Stimulated activated CD8-positive, alpha-beta memory T cell treated with anti-CD3 and anti-CD28 coated beads, Interleukin-12 subunit alpha, Interleukin-12 subunit beta, amount 100 ng/mL, for 24 hours (primary cell): ENCODE data around the gene FGFR2.

Source experiments
- DNase-seq: peaks from one replicate; pipeline ENCODE4 v3.0.0-alpha.2; 2020; ENCODE audit errors: extremely low read depth

The FGFR2 gene

DNA sequence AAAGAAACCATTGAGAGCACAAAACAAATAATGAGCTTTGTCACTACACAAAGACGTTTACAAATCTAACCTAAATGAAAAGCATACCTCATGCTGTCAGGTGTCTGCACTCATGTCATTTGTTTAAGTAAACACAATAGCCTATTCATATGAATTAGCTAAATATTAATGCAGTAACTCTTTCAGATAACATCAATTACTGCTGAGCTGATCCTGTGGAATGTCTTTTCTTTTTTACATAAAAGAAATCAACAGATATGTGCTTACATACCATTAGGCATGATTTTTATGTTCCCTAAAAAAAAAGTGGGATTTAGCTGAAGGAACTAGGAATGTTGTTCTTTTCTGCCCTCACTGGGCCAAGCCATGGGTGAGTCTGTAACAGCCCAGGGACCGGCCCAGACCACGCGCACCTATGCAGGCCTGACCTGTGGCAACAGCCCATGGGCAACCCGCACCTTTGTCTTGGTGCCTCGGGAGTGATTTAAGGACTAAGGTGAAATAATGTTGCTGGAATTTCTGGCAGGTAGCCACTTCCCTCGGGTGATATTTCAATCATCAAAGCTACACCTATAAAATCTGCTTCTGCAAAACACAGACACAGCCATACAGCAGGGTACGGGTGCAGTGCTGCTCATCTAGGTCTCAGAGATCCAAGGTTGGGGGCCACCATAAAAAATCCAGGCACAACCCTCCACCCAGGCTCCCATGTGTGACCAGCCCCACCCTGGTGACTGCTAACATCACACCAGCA lies 44.6 kb downstream of the FGFR2 start:
- no peak for DNase-seq

GRCh38 chr10:121552746-121553145 lies 45.5 kb downstream of the FGFR2 start:
- no peak for DNase-seq

DNA sequence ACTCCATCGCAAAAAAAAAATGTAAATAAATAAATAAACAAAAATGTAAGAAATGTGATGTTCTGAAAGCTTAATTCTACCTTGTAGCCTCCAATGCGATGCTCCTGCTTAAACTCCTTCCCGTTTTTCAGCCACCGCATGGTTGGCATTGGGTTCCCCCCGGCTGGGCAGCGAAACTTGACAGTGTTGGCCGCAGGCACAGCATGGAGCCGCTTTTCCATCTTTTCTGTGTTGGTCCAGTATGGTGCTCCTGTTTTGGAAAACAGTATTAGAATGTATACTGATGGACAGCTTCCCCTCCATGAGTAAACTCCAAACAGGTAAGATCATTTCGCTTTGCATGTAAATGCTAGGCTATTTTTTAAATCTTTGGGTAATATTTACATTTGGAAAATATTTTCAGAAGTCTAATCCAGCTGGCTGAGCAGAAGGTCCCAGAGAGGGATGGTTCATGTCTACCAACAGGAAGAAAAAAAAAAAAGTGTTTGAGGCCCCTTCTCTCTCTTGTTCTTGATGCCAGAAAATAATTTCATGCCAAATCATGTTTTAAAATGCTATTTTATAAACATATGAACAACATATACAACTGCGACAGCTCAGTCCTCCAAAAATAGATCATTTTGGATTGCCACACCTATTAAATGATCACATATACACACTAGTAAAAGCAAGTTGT lies 46.9 kb downstream of the FGFR2 start:
- DNase-seq, result no peak

DNA sequence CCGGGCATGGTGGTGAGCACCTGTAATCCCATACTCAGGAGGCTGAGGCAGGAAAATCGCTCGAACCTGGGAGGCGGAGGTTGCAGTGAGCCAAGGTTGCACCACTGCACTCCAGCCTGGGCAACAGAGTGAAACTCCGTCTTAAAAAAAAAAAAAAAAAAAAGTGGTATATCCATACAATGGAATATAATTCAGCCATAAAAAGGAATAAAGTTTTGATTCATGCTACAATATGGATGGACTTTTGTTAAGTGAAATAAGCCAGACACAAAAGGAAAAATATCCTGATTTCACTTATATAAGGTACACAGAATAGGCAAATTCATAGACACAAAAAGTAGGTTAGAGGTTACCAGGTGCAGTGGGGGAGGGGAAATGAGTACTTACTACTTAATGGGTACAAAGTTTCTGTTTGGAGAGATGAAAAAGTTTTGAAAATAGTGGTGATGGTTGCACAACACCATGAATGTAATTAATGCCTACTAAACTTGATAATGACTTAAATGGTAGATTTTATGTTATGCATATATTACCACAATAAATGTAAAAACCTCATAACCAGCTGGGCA lies 53.9 kb downstream of the FGFR2 start:
- DNase-seq, result no peak

- no peak for DNase-seq
Measured at GRCh38 chr10:121543545-121543944, 54.7 kb downstream of the FGFR2 start.

DNA sequence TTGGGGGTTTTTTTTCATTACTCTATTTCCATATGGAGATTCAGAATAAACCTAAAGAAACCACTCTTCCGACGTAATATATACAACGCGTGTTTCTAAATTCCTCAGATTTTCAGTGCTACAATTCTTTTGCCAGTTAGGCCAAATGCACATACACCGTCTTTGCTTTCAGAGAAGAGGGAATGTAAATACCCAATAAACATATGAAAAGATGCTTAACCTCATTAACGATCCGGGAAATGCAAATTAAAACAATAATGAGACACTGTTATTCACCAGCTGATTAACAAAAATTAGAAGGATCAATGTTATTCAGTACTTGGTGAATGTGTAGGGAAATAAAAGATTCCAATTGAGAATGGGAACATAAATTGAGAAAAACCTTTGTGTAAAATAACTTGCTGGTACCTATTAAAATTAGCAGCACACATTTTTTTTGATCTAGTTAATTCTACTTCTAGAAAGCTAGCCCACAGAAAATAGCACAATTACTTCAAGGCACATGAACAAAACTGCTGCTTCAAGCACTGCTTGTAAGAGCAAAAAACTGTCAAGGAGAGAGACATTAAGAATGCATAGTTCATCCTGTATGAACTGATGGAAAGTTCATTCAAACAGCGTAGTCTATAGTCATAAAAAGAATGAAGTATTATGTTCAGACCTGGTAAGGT lies 56.7 kb downstream of the FGFR2 start:
- DNase-seq, result no peak

GRCh38 chr10:121540732-121541395 lies 57.4 kb downstream of the FGFR2 start:
- no peak for DNase-seq

GRCh38 chr10:121539786-121540185 lies 58.5 kb downstream of the FGFR2 start:
- no peak for DNase-seq

DNA sequence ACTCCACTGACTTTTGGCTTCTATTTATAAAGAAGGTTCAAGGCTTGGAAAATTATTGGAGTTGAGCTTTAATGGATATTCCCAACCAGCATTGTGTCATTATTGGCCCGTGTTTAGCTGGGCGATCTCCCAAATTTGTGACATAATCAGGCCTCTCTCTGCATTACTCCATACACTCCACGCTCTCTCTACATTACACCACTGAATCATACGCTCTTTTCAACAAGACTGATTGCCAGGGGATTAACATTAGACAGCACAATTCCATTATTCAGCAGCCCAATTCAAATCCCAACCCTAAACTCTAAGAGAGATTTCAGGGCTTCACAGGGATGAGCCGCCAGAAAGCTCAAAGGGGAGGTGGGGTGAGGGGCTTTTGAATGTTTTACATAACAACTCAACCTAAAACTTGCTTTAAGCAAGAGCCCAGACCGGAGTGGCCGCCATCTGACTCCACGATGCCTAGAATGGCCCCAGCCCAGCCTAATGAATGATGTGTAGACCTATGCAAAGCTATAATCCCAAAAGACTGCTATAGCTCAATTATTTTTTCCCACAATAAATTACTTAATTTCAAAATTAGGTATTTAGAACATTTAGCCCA lies 61.8 kb downstream of the FGFR2 start:
- DNase-seq, result no peak

DNA sequence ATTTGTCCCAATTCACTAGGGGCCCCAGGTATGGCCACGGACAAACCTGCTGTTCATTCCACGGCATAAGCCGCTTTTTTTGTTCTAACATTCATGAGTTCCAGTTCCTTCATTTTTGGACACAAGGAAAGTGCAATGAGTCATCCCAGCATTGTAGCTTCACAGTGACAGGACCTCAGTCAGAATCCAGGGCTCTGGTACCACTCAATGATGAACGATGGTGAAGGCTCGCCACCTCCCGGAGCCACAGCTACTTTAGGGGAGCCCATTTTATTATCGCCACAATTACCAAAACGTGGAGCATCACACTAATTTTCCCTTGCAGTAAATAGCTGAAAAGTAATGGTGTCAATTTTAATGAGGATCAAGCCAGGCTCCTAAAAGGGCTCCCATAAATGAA lies 62.9 kb downstream of the FGFR2 start:
- DNase-seq, result no peak

DNA sequence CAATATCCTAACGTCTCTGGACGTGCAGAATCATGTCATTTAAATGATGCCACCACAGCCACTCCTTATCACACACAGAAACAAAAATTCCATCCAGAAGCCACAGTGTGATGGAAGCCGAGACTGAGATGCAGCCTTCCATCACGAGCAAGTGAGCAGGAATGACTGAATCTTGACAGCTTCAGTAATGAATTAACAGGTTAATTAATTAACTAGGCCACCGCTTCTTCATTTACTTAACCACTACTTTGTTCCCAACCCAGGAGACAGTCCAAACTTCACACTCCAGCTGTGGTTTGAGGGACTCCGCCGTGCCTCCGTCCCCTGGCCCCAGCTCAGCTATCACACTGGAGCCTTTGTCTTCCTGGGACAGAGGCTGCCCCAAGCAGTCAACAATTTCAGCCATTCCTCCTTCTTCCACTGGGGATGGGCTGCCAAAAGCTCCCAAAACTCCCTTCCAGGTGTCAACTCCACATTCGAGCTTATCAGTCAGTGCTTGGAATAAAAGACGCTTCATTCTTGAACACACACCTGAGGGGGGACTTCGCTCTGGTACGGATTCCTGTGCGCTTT lies 65.9 kb downstream of the FGFR2 start:
- DNase-seq, result no peak

DNA sequence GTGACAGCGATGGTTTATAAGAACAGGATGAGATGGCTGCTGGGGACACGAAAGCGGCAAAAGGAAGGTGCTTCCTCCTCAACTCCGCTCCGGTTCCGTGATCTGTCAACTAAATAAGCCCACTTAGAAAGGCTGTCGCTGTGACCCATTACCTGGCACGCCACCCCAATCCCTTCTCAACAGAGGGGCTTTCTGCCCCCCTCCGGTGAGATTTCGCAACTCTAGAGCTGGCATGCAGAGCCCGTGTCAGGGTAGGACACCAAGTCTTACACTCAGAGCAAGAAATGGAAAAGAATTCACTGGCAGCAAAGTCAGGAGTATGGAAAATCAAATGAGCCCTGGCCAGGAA lies 66.4 kb downstream of the FGFR2 start:
- DNase-seq, result no peak

DNA sequence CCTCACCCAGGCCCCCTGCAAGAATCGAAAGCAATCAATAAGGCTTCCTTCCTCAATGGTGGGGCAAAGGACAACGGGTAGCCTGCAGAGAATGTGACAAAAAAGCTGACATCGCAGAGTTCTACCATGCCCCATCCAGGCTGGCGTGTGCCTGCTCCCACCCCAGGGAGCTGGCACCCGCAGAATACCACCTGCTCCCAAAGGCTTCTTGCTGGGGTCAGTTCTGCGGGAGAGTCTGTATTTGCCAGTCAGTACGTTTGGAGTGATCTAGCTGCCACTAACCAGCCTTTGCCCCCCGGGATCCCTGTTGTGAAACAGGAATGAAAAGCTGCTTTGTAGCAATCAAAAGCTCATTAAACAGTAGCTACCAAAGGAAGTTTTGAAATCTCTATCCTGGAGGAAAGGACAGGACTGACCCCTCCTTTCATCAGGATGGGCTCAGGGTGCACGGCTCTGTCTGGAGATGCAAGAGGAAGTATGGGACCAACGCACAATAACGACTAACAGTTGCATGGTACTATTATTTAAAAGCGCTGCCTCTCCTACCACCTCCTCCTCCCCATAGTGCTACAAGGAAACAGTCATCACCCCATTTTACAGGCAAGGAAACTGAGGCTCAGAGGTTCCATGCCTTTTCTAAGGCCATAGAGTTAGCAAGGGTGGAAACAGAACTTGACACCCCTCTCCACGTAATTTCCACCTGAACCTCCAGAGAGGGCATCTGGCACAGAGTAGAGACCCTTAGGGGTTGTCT lies 67.0 kb downstream of the FGFR2 start:
- DNase-seq, result no peak

GRCh38 chr10:121530481-121531075 lies 67.7 kb downstream of the FGFR2 start:
- DNase-seq, result no peak

- no peak for DNase-seq
Measured at GRCh38 chr10:121527690-121528089, 70.6 kb downstream of the FGFR2 start.

GRCh38 chr10:121526801-121527221 lies 71.4 kb downstream of the FGFR2 start:
- DNase-seq, result no peak

DNA sequence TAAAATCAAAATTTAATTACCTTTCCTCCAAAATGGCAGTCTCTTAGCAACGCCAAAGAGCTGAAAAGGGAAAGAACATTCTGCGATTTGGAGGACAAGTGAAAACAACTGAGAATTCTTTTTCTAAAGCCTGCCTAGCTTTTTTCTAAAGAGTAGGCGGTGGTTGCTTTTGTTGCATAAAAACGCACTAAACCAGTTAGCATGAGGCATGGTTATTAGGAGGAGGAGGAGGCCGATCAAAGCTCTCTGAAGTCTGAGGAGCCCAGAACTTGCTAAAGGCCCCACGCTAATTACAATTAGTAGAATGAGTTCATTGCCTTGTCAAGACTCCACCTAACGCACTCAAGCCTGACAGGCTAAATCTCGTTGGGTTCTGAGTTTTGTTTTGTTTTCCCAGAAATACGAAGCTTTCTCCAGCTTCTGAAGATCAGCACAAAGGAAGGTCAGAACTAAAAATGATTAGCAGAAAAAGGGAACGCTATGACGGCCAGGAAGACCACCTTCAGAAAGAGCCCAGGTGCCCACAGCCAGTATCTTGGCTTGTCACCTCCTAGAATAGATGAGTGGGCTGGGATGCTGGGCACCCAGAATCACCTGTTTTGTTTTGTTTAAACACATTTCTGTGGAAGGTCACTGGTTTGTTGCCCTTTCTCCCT lies 72.0 kb downstream of the FGFR2 start:
- DNase-seq, result no peak

GRCh38 chr10:121525251-121526134 lies 72.8 kb downstream of the FGFR2 start:
- no peak for DNase-seq
